ENCODE data around the gene NBPF12. TPM values are rescaled to one million over a fixed set of nuclear protein-coding genes. Genes with fewer than 3 reads are reported as not detected.
"Not testable (repeated sequence)": the region's sequence is repeated elsewhere in the genome, so short reads cannot be mapped to it uniquely, and the experiment has no call there.

Gene NBPF12
- total RNA-seq, 2 experiments from 2014 or later, result 16.5 to 33.5 TPM

- CTCF ChIA-PET (ENCODE audit: unreplicated experiment); H4K20me1 ChIP-seq (ENCODE audit: insufficient read depth, low read length); H3K9me3 ChIP-seq (ENCODE audit: low read length); BruUV-seq (replicated peaks); H3K4me2 ChIP-seq (ENCODE audit: low read length); intact Hi-C loops (cut with micrococcal nuclease; ENCODE audit: unreplicated experiment); H3K27ac ChIP-seq (ENCODE audit: low read depth, low read length, poor library complexity, severe bottlenecking); H3K4me1 ChIP-seq (ENCODE audit: insufficient read depth, low read length, poor library complexity, severe bottlenecking); H3K79me2 ChIP-seq (ENCODE audit: insufficient read depth, low read depth, low read length); DNase-seq (ENCODE audit: low spot score); POLR2A ChIA-PET; H3K4me3 ChIP-seq (ENCODE audit: low read depth, low read length, poor library complexity, severe bottlenecking); H3K36me3 ChIP-seq (ENCODE audit: insufficient read depth, low read length); H2AFZ ChIP-seq (ENCODE audit: low read length); H3K9me2 ChIP-seq (ENCODE audit: insufficient read depth, low read length): not testable (repeated sequence)
These were observed 17.3 kb upstream of the NBPF12 start for GRCh38 chr1:146920811-146921210.

- H3K4me1 ChIP-seq (ENCODE audit: insufficient read depth, low read length, poor library complexity, severe bottlenecking); intact Hi-C loops (cut with micrococcal nuclease; ENCODE audit: unreplicated experiment); H3K9me3 ChIP-seq (ENCODE audit: low read length); H2AFZ ChIP-seq (ENCODE audit: low read length); H3K79me2 ChIP-seq (ENCODE audit: insufficient read depth, low read depth, low read length); H4K20me1 ChIP-seq (ENCODE audit: insufficient read depth, low read length); CTCF ChIA-PET (ENCODE audit: unreplicated experiment); H3K27ac ChIP-seq (ENCODE audit: low read depth, low read length, poor library complexity, severe bottlenecking); H3K9me2 ChIP-seq (ENCODE audit: insufficient read depth, low read length); H3K4me3 ChIP-seq (ENCODE audit: low read depth, low read length, poor library complexity, severe bottlenecking); DNase-seq (ENCODE audit: low spot score); H3K4me2 ChIP-seq (ENCODE audit: low read length); POLR2A ChIA-PET; BruUV-seq (replicated peaks); H3K36me3 ChIP-seq (ENCODE audit: insufficient read depth, low read length): not testable (repeated sequence)
These were observed 15.5 kb upstream of the NBPF12 start for GRCh38 chr1:146922614-146923013.

- H2AFZ ChIP-seq (ENCODE audit: low read length); H3K9me3 ChIP-seq (ENCODE audit: low read length); H3K27ac ChIP-seq (ENCODE audit: low read depth, low read length, poor library complexity, severe bottlenecking); CTCF ChIA-PET (ENCODE audit: unreplicated experiment); H3K4me3 ChIP-seq (ENCODE audit: low read depth, low read length, poor library complexity, severe bottlenecking); H3K36me3 ChIP-seq (ENCODE audit: insufficient read depth, low read length); H3K9me2 ChIP-seq (ENCODE audit: insufficient read depth, low read length); H4K20me1 ChIP-seq (ENCODE audit: insufficient read depth, low read length); DNase-seq (ENCODE audit: low spot score); intact Hi-C loops (cut with micrococcal nuclease; ENCODE audit: unreplicated experiment); H3K4me2 ChIP-seq (ENCODE audit: low read length); POLR2A ChIA-PET; H3K4me1 ChIP-seq (ENCODE audit: insufficient read depth, low read length, poor library complexity, severe bottlenecking); BruUV-seq (replicated peaks); H3K79me2 ChIP-seq (ENCODE audit: insufficient read depth, low read depth, low read length): not testable (repeated sequence)
These were observed 14.0 kb upstream of the NBPF12 start for GRCh38 chr1:146924106-146924505.

- H3K9me2 ChIP-seq (ENCODE audit: insufficient read depth, low read length); H2AFZ ChIP-seq (ENCODE audit: low read length); intact Hi-C loops (cut with micrococcal nuclease; ENCODE audit: unreplicated experiment); POLR2A ChIA-PET; H3K4me2 ChIP-seq (ENCODE audit: low read length); H3K4me3 ChIP-seq (ENCODE audit: low read depth, low read length, poor library complexity, severe bottlenecking); H3K27ac ChIP-seq (ENCODE audit: low read depth, low read length, poor library complexity, severe bottlenecking); BruUV-seq (replicated peaks); H4K20me1 ChIP-seq (ENCODE audit: insufficient read depth, low read length); CTCF ChIA-PET (ENCODE audit: unreplicated experiment); H3K36me3 ChIP-seq (ENCODE audit: insufficient read depth, low read length); H3K4me1 ChIP-seq (ENCODE audit: insufficient read depth, low read length, poor library complexity, severe bottlenecking); DNase-seq (ENCODE audit: low spot score); H3K79me2 ChIP-seq (ENCODE audit: insufficient read depth, low read depth, low read length); H3K9me3 ChIP-seq (ENCODE audit: low read length): not testable (repeated sequence)
These were observed 11.7 kb upstream of the NBPF12 start for GRCh38 chr1:146926413-146926812.

- H2AFZ ChIP-seq (ENCODE audit: low read length); H3K27ac ChIP-seq (ENCODE audit: low read depth, low read length, poor library complexity, severe bottlenecking); DNase-seq (ENCODE audit: low spot score); H3K4me2 ChIP-seq (ENCODE audit: low read length); H4K20me1 ChIP-seq (ENCODE audit: insufficient read depth, low read length); H3K4me3 ChIP-seq (ENCODE audit: low read depth, low read length, poor library complexity, severe bottlenecking); H3K79me2 ChIP-seq (ENCODE audit: insufficient read depth, low read depth, low read length); H3K36me3 ChIP-seq (ENCODE audit: insufficient read depth, low read length); CTCF ChIA-PET (ENCODE audit: unreplicated experiment); H3K9me3 ChIP-seq (ENCODE audit: low read length); POLR2A ChIA-PET; intact Hi-C loops (cut with micrococcal nuclease; ENCODE audit: unreplicated experiment); H3K9me2 ChIP-seq (ENCODE audit: insufficient read depth, low read length); BruUV-seq (replicated peaks); H3K4me1 ChIP-seq (ENCODE audit: insufficient read depth, low read length, poor library complexity, severe bottlenecking): not testable (repeated sequence)
These were observed 7.9 kb upstream of the NBPF12 start for GRCh38 chr1:146930225-146930624.

GRCh38 chr1:146934390-146935223 lies 3.5 kb upstream of the NBPF12 start:
- POLR2A ChIA-PET; H3K79me2 ChIP-seq (ENCODE audit: insufficient read depth, low read depth, low read length); H4K20me1 ChIP-seq (ENCODE audit: insufficient read depth, low read length); H3K9me3 ChIP-seq (ENCODE audit: low read length); BruUV-seq (replicated peaks); H3K4me1 ChIP-seq (ENCODE audit: insufficient read depth, low read length, poor library complexity, severe bottlenecking); H3K36me3 ChIP-seq (ENCODE audit: insufficient read depth, low read length); CTCF ChIA-PET (ENCODE audit: unreplicated experiment); intact Hi-C loops (cut with micrococcal nuclease; ENCODE audit: unreplicated experiment); H3K9me2 ChIP-seq (ENCODE audit: insufficient read depth, low read length): not testable (repeated sequence)
- peak overlapping the region; percentile 57 for H3K27ac ChIP-seq (ENCODE audit: low read depth, low read length, poor library complexity, severe bottlenecking)
- peak overlapping the region; percentile 60 for H3K4me2 ChIP-seq (ENCODE audit: low read length)
- H2AFZ ChIP-seq (ENCODE audit: low read length), result peak overlapping the region; percentile 82; the same call in 1 of the 2 replicates
- peak overlapping the region; percentile 48 for H3K4me3 ChIP-seq (ENCODE audit: low read depth, low read length, poor library complexity, severe bottlenecking)
- DNase-seq (ENCODE audit: low spot score), result peak; percentile 34
